Measurements from ENCODE around the gene DOCK4. TPM values are rescaled to one million over a fixed set of nuclear protein-coding genes. Genes with fewer than 3 reads are reported as not detected.

The DOCK4 gene
- polyA plus RNA-seq, 3 donors: 20.9 to 26.3 (median 24.1) TPM

DNA sequence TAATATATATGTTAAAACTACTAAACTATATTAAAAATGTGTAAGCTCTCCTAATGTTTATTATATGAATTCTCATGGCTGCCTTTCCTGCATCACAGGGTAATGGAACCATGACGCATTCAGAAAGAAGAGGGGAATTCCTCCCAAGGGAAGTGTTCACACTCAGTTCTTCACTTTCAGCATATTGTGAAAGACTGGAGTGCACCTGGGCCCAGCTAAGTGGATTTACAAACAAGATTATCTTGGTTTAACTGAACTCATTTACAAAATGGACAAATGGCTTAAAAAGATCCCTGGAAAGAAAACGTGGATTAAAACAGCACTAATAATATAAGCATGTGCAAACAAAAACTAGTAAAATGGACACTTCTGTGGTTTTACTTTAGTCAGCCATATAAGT, 149.8 kb downstream of the DOCK4 start:
- DNase-seq: no peak

GRCh38 chr7:112053737-112054069, 152.5 kb downstream of the DOCK4 start:
- no peak for DNase-seq

DNA sequence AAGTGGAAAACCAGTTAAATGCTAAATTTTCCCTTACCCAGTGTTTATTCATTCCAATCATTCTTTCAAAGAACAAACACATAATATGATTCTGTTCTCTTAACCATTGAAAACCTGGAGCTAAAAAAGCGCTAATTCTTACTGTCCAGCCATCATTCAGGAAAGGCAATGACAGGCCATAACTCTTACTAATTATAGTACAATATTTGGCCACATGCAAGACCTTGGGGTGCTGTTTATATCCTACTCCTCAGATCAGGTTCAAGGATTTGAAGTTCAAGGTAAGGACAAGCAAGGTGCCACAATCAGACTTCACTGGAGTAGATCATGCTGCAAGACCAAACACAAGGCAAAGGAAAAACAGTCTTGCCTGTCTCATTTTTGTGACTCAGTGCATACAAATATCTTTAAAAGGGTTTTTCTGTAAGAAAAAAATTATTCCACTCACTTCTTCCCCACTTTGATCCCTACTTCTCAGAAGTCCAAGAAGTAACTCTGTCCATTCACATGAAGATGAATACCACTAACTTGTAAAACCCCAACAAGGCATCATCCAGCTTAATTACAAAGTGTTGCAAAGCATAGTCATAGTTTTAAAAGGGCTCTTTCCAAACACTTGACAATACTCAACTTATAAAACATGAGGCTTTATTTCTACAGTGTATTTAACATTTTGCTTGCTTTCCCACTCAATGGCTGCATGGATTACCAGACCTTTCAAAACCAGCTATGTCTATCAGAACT, 153.0 kb downstream of the DOCK4 start:
- no peak for DNase-seq

- no peak for DNase-seq
Observed at GRCh38 chr7:112052498-112052897, 153.7 kb downstream of the DOCK4 start.

DNA sequence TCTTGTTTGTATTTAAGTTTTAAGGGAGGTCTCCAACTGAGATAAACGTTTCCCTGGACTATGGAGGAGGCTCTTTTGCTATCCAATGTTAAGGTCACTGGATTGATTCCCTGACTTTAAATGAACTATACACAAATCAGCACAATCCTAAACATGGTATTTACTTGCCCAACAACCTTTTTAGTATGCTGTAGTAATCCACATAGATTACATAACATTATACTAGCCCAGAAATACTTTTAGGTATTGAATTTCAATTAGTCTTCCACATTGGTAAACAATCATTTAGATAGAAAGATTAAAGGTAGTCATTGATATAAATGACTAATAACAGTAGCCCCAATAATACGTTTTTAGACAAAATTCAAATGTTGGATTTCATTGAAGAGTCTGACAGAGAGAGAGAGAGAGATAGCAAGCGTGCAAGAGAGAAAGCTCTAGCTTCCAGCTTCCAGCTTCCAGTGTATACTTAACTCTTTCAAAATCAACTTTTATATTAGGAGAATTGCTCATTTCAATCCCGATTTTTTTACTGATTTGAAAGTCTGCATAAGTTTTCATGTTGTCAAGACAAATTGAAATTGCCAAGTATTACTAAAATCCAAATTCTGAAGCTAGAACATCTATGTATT, 155.8 kb downstream of the DOCK4 start:
- DNase-seq: no peak

DNA sequence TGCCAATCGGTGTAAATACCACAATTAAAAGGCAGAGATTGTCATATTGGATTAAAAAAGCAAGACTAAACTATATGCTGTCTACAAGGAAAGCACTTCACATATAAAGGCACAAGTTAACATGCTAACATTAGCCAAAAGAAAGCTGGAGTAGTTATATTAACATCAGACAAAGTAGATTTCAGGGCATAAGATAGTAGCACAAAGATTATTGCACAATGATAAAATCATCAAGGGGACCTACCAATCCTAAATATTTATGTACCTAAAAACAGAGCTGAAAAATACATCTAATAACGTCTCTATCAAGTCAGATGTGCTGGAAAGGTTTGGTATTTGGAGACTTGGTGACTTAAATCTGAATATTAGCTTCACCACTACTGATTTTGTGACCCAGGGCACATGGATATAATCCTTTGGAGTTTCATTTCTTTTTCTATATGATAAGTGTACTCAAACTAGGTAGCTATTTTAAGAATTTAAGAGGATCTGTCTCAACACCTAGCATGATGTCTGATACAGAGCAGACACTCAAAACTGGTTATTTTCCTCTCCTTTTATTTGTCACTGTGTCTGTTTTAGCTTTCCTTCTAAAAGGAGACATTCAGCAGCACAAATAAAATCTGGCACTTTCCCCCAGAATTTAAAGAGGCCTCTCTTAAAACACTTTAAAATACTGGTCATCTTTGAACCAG, 156.5 kb downstream of the DOCK4 start:
- no peak for DNase-seq

GRCh38 chr7:112047421-112047820, 158.8 kb downstream of the DOCK4 start:
- DNase-seq: no peak

GRCh38 chr7:112045222-112045621, 161.0 kb downstream of the DOCK4 start:
- no peak for DNase-seq

DNA sequence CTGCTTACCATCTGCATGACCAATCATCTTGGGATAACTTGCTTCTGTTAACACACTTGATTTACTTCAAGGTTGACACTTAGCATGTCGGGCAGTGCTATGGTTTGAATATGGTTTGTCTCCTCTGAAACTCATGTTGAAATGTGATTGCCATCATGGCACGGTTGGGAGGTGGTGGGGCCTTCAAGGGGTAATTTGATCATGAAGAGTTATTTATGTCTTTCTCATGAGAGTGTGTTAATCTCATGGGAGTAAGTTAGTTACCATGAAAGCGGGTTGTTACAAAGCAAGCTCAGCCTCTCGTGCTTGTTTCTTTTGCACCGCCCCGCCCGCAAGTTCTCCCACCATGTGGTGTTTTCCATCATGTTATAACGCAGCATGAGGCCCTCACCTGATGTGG, 163.6 kb downstream of the DOCK4 start:
- no peak for DNase-seq

DNA sequence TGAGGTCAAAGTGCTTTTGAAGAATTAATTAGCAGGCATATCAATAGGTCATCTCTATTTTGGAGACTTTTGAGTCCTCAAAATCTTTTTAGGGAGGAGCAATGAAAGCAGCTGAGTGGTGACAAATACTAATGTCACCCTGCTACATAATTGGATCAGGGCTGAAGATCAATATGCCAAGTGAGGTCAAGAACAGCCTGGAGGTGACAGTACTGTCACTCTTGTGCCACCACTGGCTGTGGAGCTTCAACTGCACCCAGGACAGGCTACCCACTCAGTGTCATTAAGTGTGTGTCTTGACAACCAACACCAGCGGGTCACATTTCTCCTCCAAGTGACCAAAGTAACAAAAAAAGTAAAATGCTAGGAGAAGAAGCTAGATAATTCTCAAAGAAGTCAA, 167.8 kb downstream of the DOCK4 start:
- DNase-seq: no peak

GRCh38 chr7:112036071-112036470, 170.1 kb downstream of the DOCK4 start:
- no peak for DNase-seq

DNA sequence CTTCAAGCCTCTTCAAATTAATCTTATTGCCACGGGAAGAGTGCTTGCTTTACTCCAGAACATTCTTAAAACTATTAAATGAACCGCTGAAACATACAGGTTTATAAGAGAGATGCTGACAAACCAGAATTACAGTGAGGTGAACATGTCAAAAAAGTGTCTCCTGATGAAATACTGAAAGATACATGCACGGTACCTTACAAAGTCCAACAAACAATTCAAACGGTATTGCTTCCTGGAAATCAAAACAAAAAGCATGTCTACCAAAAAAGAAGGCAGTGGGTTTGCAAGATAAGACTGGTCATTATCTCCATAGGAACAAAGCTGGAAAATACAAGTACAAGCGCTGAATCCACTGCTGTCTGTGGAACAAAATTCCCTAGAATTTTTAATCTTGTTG, 174.5 kb downstream of the DOCK4 start:
- no peak for DNase-seq

DNA sequence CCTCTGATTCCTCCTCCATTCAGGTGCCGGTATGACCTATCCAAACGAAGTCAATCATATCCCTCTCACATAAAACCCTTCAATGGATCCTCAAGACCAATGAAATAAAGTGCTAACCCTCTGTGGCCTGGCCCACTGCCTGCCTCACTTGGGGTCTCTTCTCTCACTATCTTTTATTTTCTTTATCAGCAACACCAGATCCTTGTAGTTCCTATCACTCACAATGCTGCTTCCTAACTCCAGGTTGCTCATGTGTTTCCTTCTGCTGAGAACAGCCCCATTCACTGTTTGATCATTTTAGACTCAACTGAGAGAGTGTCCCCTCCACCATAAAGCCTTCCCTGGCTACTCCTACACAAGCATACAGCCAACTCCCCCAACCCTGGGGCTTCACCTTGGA, 180.6 kb downstream of the DOCK4 start:
- no peak for DNase-seq

GRCh38 chr7:112023786-112024185, 182.4 kb downstream of the DOCK4 start:
- DNase-seq: no peak

DNA sequence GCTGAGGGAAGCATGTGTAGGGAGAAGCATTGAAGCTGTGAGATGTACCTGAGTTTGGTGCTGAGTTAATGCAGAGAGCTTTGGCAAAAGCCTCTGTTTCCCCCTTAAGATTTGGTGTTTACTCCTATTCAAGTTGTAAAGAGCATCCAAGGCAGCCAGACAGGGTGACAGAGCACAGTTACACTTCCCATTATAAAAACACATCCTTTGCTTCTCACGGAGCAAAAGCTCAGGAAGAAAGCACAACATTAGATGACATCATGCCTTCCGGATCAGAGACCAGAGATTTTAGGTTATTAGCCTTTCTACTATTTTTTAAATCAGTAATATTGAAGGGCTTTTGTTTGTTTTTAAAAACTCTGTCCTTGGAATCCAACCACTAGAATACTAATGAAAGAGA, 182.9 kb downstream of the DOCK4 start:
- DNase-seq: no peak

- no peak for DNase-seq
Observed at GRCh38 chr7:112022128-112022527, 184.1 kb downstream of the DOCK4 start.

GRCh38 chr7:112021379-112022044, 184.7 kb downstream of the DOCK4 start:
- DNase-seq: no peak

DNA sequence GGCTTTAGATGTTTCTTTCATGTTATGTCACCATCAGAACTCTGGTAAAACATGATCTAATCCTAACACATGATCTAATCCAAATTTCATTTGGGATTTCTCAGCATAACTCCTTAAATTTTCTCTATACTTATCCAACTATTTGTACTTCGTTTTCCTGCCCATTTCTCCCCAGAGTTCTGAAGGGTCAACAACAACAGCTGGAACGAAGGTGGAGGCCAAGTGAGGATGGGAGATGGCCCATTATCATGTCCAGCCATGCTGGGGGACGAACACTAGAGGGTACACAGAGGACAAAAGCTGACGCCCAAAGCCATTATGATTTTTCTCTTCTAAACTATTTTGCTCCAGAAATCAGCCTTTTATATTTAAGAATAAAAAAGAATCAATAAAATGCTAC, 185.4 kb downstream of the DOCK4 start:
- DNase-seq: no peak

DNA sequence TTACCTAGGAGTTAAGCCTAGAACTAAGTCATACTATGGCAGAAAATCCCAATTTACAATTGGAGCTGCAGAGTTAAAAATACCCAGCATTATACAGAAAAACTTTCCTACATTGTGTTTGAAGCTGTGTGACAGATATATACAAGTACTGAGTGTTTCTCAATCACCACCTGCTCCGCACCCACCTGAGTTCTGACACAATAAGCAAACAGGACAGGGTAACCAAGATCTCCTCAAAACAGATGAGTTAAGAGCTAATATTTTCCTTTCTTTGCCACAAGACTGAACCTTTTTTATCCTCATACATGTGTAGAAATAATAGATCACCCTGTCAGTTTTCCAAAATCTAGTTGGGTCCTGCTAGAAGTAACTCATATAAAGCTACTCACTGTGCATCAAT, 186.3 kb downstream of the DOCK4 start:
- no peak for DNase-seq

DNA sequence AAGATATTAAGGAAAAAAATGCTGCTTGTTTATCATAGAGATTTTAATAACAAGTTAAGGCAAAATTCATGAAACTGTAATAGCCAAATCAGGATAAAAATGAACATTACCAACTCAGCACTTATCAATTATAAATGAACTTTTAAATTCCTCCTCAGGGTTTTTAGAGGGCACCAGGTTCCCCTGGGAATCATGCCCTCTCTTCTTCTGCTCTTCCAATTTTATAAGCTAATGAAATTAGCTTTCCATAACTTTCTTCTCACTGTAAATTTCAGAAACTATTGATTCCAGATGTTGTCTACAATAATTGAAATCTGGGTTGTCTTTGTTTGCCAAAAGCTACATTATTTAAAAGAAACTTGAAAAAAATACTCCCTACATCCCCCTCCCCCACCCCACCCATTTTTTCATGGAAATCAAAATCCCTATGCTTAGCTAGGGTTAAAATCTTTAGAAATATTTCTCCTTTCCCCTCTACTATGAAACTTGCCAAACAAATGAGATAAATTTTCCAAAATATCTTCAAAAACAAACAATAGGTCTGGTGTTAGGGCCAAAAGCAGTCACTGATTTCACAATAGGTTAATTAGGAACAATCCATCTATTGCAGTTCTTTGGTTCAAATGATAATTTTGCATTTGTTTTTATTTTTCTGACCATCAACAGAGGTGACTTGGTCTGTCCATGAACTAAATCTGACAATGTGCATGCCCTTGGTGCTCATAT, 187.7 kb downstream of the DOCK4 start:
- no peak for DNase-seq

- no peak for DNase-seq
Observed at GRCh38 chr7:112015146-112015545, 191.1 kb downstream of the DOCK4 start.

GRCh38 chr7:112014347-112014746, 191.9 kb downstream of the DOCK4 start:
- no peak for DNase-seq

All from renal pelvis (tissue), 4 donors.